Activated CD8-positive, alpha-beta T cell treated with anti-CD3 and anti-CD28 coated beads for 36 hours (primary cell): ENCODE data around the gene NFIA. TPM values are rescaled to one million over a fixed set of nuclear protein-coding genes. Genes with fewer than 3 reads are reported as not detected.

ENCODE experiments used
- ATAC-seq: fragments of 200-7000 bp; cut with Tn5 transposase; one replicate; pipeline ENCODE4 v1.10.0; 2021; ENCODE audit warnings: mild to moderate bottlenecking, moderate library complexity
- CTCF ChIA-PET: fragments of 350-600 bp; sonication (Branson Sonifier 250); formaldehyde crosslinking; loops from one replicate; lab custom pipeline; 2021; ENCODE audit warnings: antibody characterized with exemption; lab: Charles Lee
- POLR2A ChIA-PET: fragments of 350-600 bp; sonication (Branson Sonifier 250); formaldehyde crosslinking; loops from one replicate; lab custom pipeline; 2021; ENCODE audit warnings: antibody characterized with exemption; lab: Charles Lee
- DNase-seq: peaks from one replicate; pipeline ENCODE4 v3.0.0-alpha.2; 2020
- H3K27ac Mint-ChIP-seq: one replicate; pipeline ENCODE4 v1.8.0; 2021; ENCODE audit warnings: mild to moderate bottlenecking, mixed read lengths
- H3K27me3 Mint-ChIP-seq: one replicate; pipeline ENCODE4 v1.8.0; 2021; ENCODE audit warnings: mixed read lengths
- H3K36me3 Mint-ChIP-seq: one replicate; pipeline ENCODE4 v1.8.0; 2021; ENCODE audit warnings: low read depth, mixed read lengths
- H3K4me1 Mint-ChIP-seq: one replicate; pipeline ENCODE4 v1.8.0; 2021; ENCODE audit warnings: low read depth, mixed read lengths
- H3K4me3 Mint-ChIP-seq: one replicate; pipeline ENCODE4 v1.8.0; 2021; ENCODE audit warnings: mild to moderate bottlenecking, moderate library complexity, mixed read lengths
- H3K9me3 Mint-ChIP-seq: one replicate; pipeline ENCODE4 v1.8.0; 2021; ENCODE audit warnings: mixed read lengths
- intact Hi-C: fragments of 100-400 bp; cut with micrococcal nuclease; formaldehyde crosslinking; loops from one replicate; pipeline ENCODE4 v1.10.0; 2022
- total RNA-seq, 2 experiments: library from RNA; stranded (reverse); gene quantifications; one replicate each; pipeline ENCODE4 v1.2.3, GENCODE V29; 2021
- TF ChIP-seq, protein P1 (sequence below): fragments of 200-600 bp; IDR thresholded peaks from one replicate; pipeline ENCODE4 v1.8.0; 2022; ENCODE audit warnings: antibody characterized with exemption, mild to moderate bottlenecking

NFIA gene
- total RNA-seq, 2 experiments from 2014 or later: 1.9 to 2.4 TPM

DNA sequence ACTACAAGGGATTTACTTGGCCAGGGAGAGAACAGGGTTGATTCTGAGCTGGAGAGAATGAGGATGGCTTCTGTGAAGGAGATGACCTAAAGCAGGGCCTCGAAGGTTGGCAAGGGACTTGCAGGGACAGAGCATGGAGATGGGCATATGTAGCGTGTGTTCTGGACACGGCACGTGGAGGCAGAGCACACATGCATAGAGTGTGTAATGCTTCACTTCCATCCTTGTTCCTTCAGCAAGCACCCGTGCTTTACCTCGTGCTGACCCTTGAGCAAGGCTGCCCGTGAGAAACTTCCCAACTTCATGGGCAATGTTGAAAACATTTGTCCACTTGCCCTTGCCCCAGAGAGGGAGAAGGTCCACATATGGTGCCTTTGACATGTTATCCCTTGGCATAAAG is 33.1 kb downstream of the NFIA start:
- no peak for ATAC-seq
- H3K4me1 Mint-ChIP-seq: peaks cover 3% of the 10 kb centered on the region
- POLR2A ChIA-PET: no interaction called here
- no peaks in the 10 kb centered on the region for H3K9me3 Mint-ChIP-seq
- H3K27ac Mint-ChIP-seq: no peak overlapping the region
- intact Hi-C loops: no loop called here
- H3K27me3 Mint-ChIP-seq: no peaks in the 10 kb centered on the region
- CTCF ChIA-PET: no interaction called here
- no peaks in the 10 kb centered on the region for H3K36me3 Mint-ChIP-seq
- H3K4me3 Mint-ChIP-seq: no peak overlapping the region
- DNase-seq: no peak
- TF ChIP-seq, protein P1, sequence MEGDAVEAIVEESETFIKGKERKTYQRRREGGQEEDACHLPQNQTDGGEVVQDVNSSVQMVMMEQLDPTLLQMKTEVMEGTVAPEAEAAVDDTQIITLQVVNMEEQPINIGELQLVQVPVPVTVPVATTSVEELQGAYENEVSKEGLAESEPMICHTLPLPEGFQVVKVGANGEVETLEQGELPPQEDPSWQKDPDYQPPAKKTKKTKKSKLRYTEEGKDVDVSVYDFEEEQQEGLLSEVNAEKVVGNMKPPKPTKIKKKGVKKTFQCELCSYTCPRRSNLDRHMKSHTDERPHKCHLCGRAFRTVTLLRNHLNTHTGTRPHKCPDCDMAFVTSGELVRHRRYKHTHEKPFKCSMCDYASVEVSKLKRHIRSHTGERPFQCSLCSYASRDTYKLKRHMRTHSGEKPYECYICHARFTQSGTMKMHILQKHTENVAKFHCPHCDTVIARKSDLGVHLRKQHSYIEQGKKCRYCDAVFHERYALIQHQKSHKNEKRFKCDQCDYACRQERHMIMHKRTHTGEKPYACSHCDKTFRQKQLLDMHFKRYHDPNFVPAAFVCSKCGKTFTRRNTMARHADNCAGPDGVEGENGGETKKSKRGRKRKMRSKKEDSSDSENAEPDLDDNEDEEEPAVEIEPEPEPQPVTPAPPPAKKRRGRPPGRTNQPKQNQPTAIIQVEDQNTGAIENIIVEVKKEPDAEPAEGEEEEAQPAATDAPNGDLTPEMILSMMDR: no peak

DNA sequence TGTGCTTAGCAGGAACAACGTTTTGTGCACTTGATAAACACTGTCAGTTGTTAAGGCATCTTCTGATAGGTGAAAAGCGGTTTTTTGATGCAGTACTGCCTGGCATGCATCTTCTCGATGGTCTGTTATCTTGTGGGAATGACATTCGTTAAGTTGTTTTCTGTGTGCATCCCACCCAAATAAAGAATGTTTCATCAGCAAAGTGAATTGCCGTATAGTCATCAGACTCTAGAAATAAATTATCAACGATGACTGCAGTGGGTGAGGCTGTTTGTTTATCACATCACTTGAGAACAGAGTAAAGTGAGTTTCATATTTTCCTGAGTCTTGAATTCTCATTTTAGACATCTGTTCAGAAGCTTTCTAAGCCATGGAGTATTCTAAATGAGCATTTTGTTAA is 34.1 kb downstream of the NFIA start:
- no peak for ATAC-seq
- Mint-ChIP-seq H3K27me3 (no peaks in the 10 kb centered on the region), H3K36me3 (no peaks in the 10 kb centered on the region), H3K4me1 (no peaks in the 10 kb centered on the region), H3K4me3 (no peak overlapping the region), H3K27ac (no peak overlapping the region), H3K9me3 (no peaks in the 10 kb centered on the region)
- intact Hi-C loops: no loop called here
- no peak for DNase-seq
- CTCF ChIA-PET: no interaction called here
- TF ChIP-seq, protein P1: no peak
- POLR2A ChIA-PET: no interaction called here

DNA sequence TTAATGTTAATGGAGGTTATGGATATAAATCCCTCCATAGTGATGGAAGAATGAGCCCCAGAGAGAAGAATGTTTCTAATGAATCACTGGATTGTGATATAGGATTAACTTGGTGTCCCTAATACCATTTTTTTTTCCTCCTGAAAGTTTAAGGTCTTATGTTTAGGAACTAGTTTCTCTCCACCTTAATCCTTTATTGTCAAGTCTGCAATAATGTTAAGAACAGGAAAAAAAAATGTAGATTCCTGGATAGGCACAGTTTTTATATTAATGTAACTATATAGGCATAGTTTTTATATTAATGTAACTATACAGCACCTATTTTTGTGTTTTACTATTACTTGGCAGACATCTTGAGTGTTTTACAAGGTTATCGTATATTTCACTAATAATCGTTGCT is 34.9 kb downstream of the NFIA start:
- Mint-ChIP-seq H3K4me3 (no peak overlapping the region), H3K9me3 (no peaks in the 10 kb centered on the region), H3K27me3 (no peaks in the 10 kb centered on the region), H3K4me1 (no peaks in the 10 kb centered on the region), H3K27ac (no peak overlapping the region), H3K36me3 (no peaks in the 10 kb centered on the region)
- ChIA-PET CTCF (no interaction called here), POLR2A (no interaction called here)
- no peak for ATAC-seq
- no peak for DNase-seq
- intact Hi-C loops: no loop called here
- TF ChIP-seq, protein P1: no peak

DNA sequence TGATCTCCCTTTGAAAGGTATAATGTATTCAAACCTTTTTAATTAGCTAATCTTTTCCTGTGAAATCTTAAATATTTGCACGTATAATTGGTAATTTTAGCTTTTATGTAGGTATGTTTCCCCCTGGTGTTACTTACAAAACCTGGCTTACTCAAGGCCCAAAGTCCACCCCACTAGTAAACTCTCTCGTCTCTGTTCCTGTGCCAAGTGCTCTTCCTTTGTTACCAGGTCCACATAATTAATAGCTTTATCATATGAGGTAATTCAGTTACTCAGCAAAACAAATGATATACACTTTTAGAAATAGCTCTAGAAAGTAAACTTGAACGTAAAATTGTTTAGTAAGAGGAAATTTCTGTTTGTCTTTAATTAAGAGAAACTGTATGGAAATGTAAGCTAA is 36.7 kb downstream of the NFIA start:
- ATAC-seq: no peak

DNA sequence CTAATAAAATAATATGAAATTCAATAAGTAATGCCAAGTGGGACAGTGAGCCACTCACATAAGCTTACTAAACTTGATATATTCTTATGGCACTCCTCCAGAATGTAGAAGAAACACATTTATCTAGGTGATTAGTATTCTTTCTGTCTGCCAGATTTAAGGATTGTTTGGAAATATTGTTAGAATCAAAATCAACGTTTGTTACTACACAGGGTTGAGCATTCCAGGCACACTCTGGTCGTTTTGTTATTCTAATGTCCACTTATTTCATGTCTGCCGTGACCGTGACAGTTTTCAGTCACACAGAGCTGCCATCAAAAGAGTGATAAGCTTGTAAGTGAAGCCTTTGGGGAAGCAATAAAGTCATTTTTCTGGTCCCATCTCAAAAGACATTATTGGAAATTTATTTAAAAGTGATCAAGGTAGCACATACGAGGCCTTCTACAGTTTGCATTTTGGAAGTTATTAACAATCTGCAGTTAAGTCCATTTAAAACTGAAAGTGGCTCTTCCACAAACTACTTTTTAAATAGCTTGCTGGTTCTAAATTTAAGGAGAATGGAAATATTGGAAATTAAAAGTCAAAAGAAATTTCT is 38.0 kb downstream of the NFIA start:
- no peaks in the 10 kb centered on the region for H3K4me1 Mint-ChIP-seq
- H3K9me3 Mint-ChIP-seq: no peaks in the 10 kb centered on the region
- DNase-seq (no peak), ATAC-seq (no peak)
- POLR2A ChIA-PET: no interaction called here
- CTCF ChIA-PET: no interaction called here
- TF ChIP-seq, protein P1: no peak
- no peaks in the 10 kb centered on the region for H3K27me3 Mint-ChIP-seq
- no peak overlapping the region for H3K27ac Mint-ChIP-seq
- H3K4me3 Mint-ChIP-seq: no peak overlapping the region
- no peaks in the 10 kb centered on the region for H3K36me3 Mint-ChIP-seq
- intact Hi-C loops: no loop called here

More for the DNA sequence above, 36.7 kb downstream of the NFIA start:
- ChIA-PET POLR2A (interaction anchor here (0.7 kb wide), 1 partner anchor 30 kb away, joined by 3 read pairs; no protein-coding TSS in a partner anchor), CTCF (interaction anchor here (1.2 kb wide), 1 partner anchor 69 kb away, joined by 3 read pairs; no protein-coding TSS in a partner anchor)
- TF ChIP-seq, protein P1: no peak
- DNase-seq: no peak
- Mint-ChIP-seq H3K4me1 (no peaks in the 10 kb centered on the region), H3K36me3 (no peaks in the 10 kb centered on the region), H3K4me3 (no peak overlapping the region), H3K9me3 (no peaks in the 10 kb centered on the region), H3K27me3 (no peaks in the 10 kb centered on the region), H3K27ac (no peak overlapping the region)
- intact Hi-C loops: no loop called here
